ENCODE results near the gene GSTM3.

The GSTM3 gene

DNA sequence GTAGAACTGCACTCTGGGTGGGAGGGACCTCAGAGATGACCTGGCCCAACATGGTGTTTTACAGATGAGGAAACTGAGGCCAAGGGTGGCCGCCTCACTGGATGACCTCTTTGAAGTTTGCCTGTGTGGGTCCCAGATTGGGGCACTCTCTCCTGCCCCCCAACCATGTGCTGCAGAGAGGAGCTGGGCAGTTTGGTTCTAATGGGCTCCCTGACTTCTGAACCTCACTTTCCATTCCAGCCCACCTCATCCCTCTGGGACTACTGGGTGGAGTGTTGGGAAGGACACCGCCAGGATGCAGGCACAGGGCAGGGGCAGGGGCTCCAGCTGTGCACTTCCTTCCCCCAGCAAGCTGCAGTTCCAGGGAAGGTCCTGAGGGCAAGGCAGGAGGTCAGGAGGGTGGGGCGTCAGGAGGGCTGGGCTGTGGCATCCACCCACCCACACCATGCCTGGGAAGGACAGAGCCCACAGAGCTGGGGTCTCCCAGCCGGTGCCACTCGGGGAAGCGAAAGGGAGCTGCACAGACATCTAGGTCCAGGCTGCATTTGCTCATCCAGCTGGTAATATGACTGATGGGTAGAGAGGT, 33.2 kb upstream of the GSTM3 start:
- DNase-seq = no peak

DNA sequence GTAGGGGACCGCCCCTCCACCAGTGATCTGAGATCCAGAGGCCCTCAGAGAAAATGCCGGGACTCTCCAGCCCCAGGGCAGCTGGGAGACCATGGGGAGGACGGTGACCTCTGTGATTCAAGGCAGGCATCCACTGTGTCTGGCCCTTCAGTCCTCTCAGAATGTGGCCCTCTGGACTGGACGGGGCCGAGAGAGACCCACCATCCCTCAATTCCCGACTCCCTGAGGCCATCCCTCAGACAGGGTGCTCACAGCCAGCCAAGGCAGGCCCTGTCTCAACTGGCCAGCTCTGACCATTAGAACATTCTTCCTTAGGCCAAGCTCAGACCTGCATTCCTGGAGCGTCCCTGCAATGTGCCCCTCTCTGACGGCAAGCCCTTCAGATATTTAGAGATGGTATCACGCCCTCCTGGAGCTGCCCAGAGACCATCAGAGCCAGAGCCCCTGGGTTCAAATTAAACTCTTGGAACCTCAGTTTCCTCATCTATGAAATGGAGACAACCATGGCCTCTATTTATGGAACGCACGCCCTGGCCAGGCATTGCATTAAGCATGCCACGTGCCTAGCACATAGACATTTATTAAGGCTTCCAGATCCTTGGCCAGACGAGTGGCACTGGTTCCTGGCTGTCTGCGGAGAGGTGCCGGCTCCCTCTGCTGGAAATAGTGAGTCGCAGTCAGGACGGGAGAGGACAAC, 32.5 kb upstream of the GSTM3 start:
- peak; percentile 81 to 82 for DNase-seq

DNA sequence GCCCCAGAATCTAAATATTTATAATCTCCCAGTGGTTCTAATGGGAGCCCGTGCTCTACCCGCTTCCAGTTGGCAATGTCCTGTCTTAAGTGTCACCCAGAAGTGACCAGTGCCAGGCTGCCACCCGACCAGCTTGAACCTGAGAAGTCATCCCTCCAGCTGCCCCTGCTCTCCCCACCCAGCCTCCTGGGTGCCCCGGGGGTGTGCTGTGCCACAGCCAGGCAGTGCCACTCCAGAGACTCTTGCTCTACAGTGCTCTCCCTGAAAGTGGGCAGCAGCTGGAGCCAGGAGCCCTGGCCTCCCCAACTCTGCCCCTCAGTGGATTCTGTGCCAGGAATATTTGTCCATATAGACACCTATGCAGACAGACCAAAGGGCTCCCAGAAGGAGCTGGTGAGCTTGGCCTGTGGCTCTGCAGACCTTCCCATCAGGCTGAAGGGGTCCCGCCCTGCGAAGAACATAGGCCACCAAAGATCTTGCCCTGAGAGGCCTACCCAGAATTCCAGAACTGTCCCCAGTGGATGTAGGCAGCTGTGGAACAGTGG, 31.9 kb upstream of the GSTM3 start:
- DNase-seq = no peak

DNA sequence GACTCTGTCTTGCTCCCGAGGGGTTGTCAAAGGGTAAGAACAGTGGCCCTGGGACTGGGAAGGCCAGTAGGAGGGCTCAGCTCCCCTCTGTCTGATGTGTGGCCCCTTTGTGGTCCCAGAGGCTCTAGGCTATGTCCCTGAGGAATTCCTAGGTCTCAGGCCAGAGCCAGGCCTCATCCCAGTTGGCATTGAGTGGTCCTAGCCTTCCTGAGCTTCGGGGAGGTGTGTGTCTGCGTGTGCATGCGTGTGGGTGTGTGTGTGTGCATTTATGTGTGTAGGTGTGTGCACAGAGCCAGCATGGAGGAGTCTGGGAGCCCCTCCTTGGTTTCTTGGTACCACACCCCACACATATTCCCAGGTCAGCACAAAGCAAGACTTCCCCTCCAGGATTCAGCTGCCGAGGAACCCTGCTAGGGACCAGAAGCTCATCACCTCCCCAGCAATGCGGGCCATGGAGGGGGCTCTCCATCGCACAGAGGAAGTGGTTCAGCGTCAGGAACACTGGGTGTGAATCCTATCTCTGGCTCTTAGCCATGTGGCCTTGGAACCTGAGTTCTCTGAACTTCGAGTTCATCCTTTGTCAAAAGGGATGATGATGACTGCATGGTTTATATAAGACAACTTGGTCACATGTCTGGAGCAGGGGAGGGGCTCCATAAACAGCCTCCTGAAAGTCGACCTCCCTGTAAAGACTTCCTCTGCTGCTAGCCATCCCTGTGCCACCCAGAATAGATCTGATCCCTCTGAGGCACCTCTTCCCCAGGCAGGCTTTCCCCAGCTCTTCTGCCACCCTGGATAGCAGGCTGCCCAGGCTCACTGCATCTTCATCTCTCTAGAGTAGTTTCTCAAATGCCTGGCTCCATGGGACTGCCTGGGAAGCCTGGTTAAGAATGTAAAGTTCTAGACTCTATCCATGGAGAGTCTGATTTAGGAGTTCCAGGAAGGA, 31.1 kb upstream of the GSTM3 start:
- no peak for DNase-seq

DNA sequence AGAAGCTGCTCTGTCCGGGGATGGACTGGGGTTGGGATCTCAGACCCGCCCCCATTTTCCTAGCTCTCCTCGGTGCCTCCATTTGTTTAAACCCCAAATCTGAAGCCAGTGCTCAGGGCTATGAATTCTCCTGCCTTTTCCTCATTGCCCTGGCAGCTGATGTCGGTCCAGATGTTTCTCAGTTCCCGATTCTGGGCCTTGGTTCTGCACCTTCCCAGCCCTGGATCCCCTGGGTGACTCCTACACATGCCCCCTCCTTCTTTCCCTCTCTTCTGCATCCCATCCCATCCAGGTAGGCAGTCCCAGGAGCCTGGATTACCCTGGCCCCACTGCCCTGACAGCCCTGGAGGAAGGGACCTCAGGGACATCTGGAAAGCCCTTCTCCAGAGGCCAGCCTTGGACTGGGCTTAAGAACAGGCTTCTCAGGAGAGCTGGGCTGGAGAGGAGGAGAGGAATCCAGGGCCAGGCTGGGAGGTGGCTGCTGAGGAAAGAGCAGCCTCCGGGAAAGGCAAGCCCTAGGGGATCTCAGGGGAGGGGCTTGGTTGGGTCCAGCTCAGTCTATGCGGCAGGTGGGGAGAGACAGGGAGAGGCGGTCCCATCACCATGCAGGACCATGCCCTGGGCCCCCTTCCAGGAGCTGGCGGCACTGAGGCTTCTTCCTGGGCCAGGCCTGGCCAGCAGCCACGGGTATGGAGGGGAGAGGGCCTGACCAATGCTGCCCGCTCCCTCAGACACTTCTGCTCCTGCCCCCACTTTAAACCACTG, 29.7 kb upstream of the GSTM3 start:
- no peak for DNase-seq

DNA sequence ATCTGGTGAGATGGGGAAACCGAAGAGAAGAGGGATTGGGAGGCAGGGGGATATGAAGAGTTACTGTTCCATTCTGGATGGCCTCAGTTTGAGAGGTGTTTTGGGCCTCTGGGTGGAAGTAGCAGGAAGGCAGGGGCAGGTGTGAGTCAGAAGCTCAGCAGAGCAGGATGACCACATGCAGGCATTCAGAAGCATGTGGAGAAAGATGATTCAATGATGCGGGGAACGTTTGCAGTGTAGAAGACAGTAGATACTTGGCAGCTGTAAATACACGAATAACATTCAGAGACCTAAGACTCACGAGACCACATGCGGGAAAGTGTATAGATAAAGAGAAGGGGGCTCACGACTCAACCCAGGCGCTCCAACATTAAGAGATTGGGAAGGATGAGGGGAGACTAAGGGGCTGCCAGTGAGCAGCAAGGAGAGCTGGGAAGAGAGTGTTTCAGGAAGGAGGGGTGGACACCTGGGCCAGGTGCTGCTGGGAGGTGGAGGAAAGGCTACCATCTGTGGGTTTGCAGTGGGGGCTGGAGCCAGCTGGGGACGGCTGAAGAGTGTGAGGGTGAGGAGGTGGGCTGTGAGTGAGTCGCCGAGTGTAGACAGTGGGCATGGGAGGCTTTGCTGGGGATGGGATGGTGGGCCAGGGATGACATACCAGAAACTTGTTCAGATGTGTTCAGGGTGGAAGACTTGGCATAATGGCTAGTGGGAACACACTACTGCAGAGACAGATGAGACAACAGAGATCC, 28.7 kb upstream of the GSTM3 start:
- no peak for DNase-seq

DNA sequence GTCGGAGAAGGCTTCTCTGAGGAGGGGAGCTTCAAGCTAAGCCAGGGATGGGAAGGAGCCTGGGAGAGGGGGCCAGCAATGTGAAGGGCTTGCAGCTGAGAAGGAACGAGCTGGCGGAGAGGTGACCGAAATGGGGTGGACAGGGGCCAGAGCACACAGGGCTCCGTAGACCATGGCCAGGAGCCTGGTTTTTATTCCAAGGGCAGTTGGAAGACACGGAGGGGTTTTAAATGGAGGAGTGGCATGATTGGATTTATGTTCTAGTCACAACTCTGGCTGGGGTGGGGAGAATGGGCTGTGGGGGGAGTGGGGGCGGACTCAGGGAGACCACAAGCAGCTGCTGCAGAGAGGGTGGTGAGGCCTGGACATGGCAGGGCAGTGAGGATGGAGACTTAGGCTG, 28.0 kb upstream of the GSTM3 start:
- DNase-seq = no peak

DNA sequence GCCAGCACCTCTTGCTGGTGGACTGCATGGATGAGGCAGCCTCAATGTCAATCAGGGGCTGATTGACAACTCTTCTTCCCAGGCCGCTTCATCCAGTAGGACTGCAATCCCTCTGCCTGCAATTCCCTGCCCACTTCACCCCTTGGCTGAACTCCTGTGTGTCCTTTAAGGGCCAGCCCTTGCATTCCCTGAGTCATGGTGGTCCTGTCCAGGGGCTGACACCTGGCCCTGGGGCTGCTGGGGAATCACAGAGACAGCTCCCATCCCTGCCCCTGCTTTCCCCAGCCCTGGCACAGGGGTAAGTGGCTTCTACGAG, 27.5 kb upstream of the GSTM3 start:
- DNase-seq = no peak

DNA sequence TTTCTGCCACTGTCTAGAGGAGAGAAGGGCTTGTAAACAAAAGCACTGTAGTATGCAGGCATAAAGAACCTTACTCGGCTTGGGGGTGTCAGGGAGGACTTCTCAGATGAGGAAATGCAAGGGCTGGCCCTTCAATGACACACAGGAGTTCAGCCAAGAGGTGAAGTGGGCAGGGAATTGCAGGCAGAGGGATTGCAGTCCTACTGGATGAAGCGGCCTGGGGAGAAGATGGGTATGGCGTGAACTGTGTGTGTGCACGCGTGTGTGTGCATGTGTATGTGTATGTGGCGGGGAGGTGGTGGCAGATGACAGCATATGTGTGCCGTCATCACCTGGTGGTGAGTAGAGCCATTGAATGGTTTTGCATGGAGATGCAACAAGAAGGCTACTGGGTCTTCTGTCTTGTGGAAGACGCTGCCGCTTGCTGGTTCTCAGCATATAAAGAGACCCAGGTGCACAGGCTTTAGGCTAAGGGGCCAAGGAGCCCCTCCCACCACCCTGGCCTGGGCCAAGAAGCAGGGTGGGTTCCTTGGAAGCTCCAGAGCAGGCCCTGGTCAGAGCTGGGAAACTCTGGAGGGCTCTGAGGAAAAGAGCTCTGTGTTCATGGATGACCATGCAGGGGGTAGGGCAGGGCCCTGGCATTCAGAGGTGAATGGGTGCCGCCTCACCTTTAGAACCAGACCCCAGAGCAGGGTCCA, 26.9 kb upstream of the GSTM3 start:
- peak in 1 of 2 donors; percentile 8 for DNase-seq

DNA sequence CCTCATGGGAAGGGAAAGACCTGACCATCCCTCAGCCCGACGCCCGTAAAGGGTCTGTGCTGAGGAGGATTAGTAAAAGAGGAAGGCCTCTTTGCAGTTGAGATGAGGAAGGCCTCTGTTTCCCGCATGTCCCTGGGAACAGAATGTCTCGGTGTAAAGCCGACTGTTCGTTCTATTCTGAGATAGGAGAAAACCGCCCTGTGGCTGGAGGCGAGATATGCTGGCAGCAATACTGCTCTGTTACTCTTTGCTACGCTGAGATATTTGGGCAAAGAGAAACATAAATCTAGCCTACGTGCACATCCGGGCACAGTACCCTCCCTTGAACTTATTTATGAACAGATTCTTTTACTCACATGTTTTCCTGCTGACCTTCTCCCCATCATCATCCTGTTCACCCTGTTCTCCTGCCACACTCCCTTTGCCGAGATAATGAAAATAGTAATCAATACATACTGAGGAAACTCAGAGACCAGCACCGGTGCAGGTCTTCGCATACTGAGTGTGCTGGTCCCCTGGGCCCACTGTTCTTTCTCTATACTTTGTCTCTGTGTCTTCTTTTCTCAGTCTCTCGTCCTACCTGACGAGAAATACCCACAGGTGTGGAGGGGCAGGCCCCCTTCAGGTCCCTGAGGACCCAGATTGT, 26.3 kb upstream of the GSTM3 start:
- peak in 1 of 2 donors; percentile 3 for DNase-seq

DNA sequence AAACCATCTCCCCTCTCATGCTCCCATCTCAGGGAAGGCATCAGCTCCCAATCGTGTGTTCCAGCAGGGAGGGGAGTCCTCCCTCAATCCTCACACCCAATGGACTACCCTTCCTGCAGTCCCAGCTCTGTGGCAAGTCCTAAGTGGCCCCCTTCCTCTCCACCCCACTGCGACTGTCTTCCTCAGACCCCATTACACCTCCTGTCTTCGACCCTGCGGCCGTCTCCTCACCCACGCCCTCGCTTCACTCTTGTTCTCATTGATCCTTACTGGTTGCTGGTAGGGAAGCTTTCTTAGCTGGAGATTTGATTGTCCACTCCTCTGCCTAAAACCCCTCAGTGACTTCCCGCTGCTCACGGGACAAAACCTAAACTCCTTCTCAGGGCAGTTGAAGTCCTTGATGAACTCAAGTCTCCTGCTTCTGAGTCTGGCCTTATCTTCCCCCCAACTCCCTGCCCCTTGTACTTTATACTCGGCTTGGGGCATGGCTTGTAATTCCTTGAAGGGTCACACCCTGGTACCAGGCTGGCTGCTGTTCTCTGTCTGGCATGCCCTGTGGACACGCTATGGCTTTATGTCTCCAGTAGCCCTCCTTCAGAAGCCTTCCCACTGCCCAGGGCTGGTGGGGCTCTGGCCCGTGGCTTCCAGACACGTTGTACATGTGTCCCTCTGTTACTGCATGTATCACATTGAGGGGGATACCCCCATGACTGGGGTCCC, 25.2 kb upstream of the GSTM3 start:
- DNase-seq = peak in 1 of 2 donors; percentile 7

DNA sequence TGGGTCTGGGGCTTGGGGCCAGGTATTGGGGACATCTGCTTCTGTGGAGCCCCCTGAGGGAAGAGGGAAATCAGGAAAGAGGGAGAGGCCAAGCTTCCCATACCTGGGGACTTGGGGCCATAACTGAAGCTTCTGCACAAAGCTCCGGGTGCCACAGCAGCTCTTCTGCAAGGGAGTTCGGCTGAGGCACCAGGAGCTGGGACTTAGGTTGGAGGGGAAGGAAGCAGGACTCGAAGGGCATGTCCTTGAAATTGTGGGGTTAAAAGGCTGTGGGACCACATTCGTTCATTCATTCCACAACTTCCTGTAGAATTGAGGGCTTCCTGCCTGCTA, 24.6 kb upstream of the GSTM3 start:
- peak in 1 of 2 donors; percentile 2 for DNase-seq

DNA sequence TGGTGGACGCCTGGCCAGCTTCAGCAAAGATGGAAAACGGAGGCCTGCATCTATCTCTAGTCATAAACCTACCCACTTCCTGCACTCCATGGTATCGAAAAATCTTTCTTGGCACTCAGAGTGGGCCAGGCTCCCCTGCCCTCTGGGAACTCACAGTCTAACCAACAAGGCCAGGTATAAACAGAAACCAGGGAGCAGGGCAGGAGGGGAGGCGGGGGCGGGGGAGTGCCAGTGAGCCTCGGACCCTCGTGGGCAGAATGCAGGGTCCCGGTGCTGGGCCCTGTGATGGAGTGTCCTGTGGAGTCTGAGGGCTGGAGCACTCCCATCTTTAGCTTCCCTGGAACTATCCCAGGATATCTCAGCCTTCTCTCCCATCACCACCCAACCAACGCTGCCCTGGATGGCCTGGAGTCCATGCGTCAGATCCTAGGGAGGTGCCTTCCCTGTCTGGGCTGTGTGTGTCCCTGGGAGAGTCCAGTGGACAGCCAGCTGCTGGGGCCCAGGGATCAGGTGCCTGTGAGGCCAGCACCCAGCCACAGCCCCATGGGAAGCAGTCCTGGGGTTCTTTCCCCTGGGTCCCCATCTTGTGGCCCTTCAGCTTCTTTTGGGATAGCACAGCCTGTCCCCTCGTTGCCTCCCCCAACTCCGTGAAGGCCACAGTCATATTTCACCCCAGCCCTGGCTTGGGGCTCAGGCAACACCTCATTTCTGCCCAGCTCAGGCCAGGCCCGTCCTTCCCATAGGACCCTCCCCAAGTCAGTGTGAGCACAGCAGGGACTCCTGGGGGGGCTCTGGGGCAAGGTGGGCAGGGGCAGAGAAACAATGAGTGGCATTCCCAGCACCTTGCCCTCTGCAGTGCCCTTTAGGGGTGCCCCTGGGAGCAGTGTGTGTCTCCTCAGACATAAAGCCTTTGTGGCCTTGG, 24.0 kb upstream of the GSTM3 start:
- DNase-seq = peak in 1 of 2 donors; percentile 8

DNA sequence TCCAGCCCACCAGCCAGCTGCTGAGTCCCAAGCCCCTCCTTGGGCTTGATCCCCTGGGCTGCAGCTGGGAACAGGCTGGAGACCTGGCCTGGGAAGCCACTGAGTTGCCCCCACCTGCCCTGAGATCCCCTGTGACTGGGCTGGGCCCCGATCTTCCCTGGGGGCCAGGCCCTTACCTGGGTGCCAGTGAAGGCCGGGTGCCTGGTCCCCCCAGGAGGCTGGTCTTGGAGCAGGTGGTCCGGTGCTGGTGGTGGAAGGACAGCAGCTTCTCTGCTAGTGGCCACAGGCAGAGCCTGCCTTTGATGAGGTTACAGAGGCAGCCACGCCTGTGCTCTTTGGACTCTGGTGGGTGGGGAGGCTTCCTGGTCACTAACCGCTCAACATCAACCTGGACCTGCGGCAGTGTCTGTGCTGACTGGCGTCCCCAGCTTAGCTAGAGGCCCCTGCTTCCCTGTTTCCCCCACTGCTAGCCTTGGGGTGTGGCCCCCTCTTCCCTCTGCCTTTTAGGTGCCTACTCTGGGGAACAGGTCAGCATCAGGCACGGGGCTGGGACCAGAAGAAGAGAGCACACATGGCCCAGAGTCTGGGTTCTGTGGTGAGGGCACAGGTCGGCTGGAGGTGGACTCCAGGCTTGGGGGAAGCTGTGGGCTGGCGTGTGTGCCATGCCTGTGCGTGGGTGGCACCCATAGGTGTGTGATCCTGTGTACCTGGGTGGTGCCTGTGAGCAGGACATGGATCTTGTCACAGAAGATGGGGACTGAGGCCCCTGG, 23.0 kb upstream of the GSTM3 start, which contains the start of gene EPS8L3:
Gene EPS8L3 (minus strand): TSS at position 278 of the 770 bp plus-strand sequence. CDS start 2,174 bp downstream, outside the sequence.
- DNase-seq = peak in 1 of 2 donors; percentile 10

DNA sequence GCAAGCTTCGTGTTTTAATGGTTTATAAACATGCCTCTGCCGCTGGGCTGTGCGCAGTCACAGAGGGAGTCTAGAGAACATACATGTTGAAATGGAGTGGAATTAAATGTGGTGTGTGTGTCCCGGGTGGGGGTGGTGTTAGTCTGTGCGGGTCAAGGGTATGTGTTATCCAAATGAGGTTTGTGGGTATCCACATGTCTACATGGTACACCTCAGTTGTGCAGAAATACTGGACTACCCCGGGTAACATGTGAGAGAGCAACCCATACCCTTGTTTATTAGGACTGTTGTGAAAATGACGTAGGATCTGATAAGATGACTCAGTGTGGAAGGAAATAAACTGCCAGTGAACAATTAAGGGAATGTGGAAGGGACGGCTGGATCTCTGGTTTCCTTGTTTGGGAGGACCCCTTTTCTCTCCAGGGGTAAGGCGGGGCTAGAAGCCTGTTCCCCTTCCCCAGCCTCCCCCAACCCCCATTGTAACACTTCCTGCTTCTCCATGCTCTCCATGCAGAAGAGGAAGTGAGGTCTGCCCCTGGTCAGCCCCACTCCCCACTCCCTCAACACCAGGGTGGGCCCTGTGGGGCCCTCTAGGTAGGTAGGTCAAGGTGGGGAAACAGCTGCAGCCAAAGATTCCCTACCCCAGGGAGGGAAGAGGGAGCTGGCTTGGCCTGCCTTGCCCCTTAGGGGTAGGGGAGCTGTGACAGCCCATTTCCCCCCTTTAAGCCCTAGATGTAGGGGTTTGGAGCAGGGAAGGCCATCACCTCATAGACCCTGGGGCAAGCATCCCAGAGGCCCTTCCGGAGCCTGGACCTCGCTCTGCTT, 22.2 kb upstream of the GSTM3 start:
- DNase-seq = peak in 1 of 2 donors; percentile 36

DNA sequence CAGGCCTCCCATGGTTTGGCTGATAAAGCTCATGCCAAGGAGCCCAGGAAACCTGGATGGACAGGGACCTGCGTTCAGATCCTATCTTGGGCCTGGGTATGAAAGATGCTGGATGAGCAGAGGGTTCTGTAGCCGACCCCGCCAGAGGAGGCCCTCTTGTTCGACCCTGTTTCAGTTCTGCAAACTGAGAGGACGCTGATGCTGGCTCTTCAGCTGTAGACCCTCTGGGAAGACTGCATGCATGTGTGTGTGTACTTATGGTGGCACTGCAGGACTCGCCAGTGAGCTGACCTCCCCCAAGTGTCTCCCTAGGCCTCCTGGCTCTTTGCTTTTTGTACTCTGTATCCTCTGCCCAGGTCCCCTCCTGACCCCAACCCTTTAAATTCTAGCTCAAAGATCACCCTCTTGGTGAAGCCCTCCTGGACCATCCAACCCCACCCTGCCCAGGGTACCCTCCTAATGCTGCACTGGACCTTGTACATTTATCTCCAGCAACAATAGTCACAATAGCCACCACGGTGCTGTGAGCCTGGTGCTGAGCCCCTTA, 21.3 kb upstream of the GSTM3 start:
- DNase-seq = no peak
